WTC11 (cell line): ENCODE data around the gene GPER1.

Experiments used
- CBFB ChIP-seq: sonication (generic); formaldehyde crosslinking; IDR thresholded peaks from 2 replicates; pipeline ENCODE4 v1.8.1; 2022; ENCODE audit warnings: mild to moderate bottlenecking, low read depth, missing genetic modification reagents
- CTCF ChIP-seq: fragments of 200-600 bp; IDR thresholded peaks from 2 replicates; pipeline ENCODE4 v1.8.0; 2022; ENCODE audit warnings: antibody characterized with exemption
- ESRRA ChIP-seq: sonication (generic); formaldehyde crosslinking; IDR thresholded peaks from 2 replicates; pipeline ENCODE4 v1.8.1; 2022; ENCODE audit warnings: mild to moderate bottlenecking, missing genetic modification reagents, borderline replicate concordance
- ETV6 ChIP-seq: sonication (generic); formaldehyde crosslinking; IDR thresholded peaks from 2 replicates; pipeline ENCODE4 v1.8.1; 2022; ENCODE audit warnings: mild to moderate bottlenecking, missing genetic modification reagents
- HMGA2 ChIP-seq: fragments of 250-450 bp; sonication (Bioruptor Pico); IDR thresholded peaks from 2 replicates; pipeline ENCODE4 v1.4.0; 2021; ENCODE audit warnings: mild to moderate bottlenecking, moderate library complexity
- MXD4 ChIP-seq: fragments of 250-450 bp; sonication (Bioruptor Pico); IDR thresholded peaks from 2 replicates; pipeline ENCODE4 v1.8.0; 2021; ENCODE audit warnings: mild to moderate bottlenecking, moderate library complexity, borderline replicate concordance
- TCF7 ChIP-seq: sonication (generic); formaldehyde crosslinking; IDR thresholded peaks from 2 replicates; pipeline ENCODE4 v1.8.0; 2022; ENCODE audit warnings: mild to moderate bottlenecking, low read depth, missing genetic modification reagents, moderate library complexity
- TEAD1 ChIP-seq: sonication (generic); formaldehyde crosslinking; IDR thresholded peaks from 2 replicates; pipeline ENCODE4 v1.8.0; 2022; ENCODE audit warnings: mild to moderate bottlenecking, missing genetic modification reagents

DNA sequence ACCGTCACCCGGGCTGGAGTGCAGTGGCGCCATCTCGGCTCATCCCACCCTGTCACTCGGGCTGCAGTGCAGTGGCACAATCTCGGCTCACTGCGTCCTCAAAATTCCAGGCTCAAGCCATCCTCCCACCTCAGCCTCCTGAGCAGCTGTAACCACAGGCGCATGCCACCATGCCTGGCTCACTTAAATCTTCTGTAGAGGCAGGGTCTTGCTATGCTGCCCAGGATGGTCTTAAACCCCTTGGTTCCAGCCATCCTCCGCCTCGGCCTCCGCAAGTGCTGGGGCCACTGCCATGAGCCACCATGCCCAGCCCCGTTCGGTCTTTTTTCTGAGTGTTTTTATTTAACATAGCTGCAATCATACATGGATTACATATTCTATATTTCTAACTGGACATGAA is 41.5 kb downstream of the GPER1 start:
- TF ChIP-seq ETV6 (CRISPR knock-in tag) = no peak
- no peak for TF ChIP-seq CTCF
- TF ChIP-seq CBFB (CRISPR knock-in tag) = no peak
- no peak for TF ChIP-seq MXD4 (CRISPR knock-in tag)
- no peak for TF ChIP-seq TCF7 (CRISPR knock-in tag)
- no peak for TF ChIP-seq HMGA2 (CRISPR knock-in tag)
- no peak for TF ChIP-seq TEAD1 (CRISPR knock-in tag)
- no peak for TF ChIP-seq ESRRA (CRISPR knock-in tag)
